DMS153 treated with DMSO at 0.1 percent for 48 hours (cell line): ENCODE results near the gene TRAF4.

ENCODE experiments used
- DNase-seq: peaks from one replicate; lab custom pipeline; 2025; ENCODE audit not compliant: unreplicated experiment; lab: John Stamatoyannopoulos, UW

The TRAF4 gene, protein sequence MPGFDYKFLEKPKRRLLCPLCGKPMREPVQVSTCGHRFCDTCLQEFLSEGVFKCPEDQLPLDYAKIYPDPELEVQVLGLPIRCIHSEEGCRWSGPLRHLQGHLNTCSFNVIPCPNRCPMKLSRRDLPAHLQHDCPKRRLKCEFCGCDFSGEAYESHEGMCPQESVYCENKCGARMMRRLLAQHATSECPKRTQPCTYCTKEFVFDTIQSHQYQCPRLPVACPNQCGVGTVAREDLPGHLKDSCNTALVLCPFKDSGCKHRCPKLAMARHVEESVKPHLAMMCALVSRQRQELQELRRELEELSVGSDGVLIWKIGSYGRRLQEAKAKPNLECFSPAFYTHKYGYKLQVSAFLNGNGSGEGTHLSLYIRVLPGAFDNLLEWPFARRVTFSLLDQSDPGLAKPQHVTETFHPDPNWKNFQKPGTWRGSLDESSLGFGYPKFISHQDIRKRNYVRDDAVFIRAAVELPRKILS

DNA sequence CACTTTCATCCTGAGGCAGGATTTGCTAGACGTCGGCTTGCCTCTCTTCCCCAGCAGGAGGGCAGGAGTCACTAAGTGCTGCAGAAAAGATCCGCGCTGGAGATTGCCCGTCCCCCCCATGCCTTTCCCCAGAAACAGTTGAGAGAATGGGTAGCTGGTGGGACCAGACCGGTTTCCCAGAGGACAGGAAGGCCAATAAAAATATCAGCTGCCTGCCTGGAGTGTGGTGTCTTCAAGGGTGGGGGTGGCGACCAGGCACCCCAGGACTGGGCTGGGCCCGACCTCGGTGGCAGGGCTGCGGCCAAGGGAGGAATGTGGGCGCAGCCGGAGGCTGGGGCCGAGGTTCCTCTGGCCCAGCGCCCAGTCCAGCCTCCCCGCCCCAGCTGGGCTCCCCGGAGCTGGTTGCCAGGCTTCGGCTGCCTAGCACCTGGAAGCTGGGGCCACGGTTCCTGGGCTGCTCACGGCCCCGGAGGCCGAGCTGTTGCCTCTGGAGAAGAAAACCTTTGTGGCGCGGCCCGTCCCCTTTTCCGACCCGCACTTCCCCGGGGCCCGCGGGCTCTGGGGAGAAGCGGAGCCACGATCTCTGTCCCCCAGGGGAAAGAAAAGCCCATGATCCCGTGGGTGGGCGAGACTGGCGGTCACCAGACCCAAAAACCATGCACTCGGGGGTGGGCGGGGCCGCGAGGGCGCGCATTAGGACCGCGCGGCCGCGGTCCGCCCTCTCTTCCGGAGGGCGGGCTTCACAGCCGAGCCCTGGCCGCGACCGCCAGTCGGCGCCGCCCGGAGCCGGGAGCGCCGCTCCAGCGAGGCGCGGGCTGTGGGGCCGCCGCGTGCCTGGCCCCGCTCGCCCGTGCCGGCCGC lies at the start of gene TRAF4:
Gene TRAF4 (plus strand): TSS at position 769 of the 861 bp plus-strand sequence. CDS start 102 bp downstream, outside the sequence.
- DNase-seq = peak; percentile 92

DNA sequence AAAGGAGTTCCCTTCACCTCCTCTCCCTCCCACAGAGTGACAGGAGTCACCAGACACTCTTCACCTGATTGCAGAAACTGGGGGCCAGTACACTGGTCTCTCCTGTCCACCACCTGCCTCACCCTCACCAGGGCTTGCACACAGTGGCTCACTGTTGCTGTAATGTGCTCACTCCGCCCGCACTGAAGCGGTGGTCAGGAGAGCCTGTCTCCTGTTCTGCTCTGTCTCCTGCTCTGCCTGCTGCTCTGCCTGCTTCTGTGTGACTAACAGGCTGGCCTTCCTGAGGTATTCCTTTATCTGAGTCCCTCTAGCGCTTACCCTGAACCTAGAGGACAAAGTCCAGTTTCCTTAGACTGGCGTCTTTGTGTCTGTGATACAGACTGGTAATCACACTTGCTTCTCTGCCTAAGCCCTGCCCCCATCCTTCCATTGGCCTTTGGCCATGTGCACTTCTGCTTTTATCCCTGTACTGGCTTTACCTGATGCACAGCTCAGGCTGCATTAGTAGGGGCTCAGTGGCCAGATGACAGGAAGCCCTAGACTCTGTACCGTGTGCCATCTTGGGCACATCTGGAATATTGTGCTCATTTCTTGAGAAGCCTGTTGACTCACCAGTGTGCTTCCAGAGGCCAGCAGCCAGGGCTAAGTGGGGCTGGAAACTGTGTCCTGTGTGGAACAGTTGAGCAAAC lies 45.4 kb upstream of the TRAF4 start:
- no peak for DNase-seq

DNA sequence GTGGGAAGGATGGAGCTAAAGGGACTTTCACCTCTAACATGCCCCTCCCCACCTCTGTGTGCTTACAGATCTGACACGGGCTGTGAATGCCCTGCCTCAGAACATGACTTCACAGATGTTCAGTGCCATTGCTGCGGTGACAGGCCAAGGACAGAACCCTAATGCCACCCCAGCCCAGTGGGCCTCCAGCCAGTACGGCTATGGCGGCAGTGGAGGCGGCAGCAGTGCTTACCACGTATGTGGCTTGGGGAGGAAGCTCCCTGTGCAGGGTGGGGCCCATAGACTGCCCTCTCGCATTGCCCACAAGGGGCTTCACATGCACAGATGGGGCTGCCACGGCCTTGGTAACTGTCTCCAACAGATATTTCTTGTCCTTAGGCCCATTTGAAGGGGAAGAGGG lies 43.5 kb upstream of the TRAF4 start:
- DNase-seq = no peak

DNA sequence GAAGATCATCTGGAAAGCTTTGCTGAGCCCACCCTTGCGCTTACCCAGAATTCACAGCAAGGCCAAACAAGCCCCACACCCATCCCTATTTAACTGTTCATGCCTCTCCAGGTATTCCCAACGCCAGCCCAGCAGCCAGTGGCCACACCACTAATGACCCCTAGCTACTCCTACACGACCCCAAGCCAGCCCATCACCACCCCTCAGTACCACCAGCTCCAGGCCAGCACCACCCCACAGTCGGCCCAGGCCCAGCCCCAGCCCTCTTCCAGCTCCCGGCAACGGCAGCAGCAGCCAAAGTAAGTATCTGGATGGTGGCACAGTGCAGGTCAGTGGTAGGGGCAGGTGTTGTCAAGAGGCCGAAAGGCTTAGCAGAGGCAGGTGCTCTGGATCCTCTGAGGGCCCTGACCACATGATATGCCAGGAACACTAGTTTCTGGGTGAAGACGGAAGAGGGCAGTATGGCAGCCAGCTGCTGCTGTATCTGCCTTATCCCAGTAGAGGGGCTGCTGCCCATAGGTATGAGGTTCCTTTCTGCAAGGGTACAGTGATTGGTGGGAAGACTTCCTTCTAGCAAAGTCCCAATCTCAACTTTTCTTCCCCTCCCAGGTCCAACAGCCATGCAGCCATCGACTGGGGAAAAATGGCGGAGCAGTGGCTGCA lies 42.9 kb upstream of the TRAF4 start:
- DNase-seq = no peak

DNA sequence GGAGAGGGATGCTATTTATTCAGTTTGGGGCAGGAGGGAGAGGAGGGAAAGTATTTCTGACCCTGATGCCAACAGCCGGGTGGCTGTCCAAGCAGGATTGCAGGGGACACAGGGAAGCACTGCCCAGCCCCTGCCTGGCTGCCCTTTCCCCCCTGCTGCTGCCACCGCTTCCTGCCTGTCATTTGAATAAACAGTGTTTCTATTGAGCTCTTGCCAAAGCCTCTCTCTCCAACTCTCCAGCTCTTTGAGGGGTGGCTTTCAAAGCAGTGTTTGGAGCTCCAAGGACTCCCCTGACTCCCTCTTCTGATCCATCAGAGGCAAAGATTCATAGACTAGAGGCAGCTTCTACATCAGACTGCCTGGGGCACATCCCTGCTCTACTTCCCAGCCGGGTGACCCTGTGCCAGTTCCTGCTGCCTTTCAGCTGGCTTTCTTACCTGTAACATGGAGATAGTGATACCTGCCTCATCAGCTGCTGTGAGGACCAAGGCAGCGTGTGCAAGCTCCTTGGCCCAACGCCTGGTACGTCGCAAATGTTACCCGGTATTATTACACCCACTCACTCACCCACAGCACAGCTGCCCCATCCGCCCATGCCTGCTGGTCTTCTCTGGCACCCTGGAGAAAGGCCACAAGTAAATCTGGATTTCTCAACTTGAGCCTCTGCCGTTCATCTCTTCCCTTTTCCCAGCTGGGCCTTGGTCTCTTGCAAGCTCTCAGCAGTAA lies 41.6 kb upstream of the TRAF4 start:
- DNase-seq = peak; percentile 40

DNA sequence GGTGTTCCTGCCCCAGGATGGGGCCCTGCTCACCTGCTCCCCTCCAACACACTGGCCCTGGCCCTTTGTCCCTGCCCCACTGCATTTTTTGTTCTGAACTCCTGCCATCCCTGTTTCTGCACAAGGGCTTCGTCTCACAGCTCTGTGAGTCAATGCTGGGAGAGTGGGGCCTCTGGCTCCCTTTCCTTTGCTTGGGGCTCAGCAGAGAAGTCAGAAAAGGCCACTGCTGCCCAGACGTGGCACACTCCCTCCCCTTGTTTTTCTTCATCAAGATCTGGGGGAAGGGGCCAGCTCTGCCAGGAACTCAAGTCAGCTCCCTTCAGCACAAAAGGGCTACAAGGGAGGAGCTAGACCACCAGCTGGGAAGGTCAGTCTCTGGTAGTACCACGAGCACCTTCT lies 41.1 kb upstream of the TRAF4 start:
- no peak for DNase-seq

DNA sequence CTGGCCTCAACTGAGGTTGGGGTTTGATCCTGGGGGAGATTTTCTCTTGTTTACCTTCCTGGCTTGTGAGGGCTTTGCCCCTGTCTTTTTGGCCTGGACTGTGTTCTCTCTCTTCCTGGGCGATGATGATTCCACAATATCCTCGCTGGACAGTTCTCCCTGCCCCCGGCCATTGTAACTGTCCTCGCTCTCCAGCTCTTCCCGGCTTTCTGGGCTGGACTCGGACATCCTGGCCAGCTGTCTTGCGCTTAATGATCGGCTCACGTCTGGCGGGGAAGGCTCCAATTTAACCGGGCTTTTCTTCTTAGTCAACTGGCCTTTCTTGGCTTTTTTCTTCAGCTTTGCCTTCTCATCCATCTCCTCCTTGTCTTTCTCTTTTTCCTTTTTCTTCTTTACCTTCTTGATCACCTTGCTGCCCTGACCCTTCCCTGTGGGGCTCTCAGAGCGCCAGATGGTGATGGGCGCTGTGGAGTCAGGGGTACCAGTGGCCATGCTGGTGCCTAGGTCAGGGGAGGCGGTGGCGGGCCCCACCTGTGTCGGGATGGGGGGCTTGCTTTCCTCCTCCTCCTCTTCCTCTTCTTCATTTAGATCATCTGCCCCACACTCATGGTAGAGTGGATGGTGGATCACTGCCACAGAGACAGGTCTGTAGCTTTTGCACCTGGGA lies 40.1 kb upstream of the TRAF4 start:
- no peak for DNase-seq

DNA sequence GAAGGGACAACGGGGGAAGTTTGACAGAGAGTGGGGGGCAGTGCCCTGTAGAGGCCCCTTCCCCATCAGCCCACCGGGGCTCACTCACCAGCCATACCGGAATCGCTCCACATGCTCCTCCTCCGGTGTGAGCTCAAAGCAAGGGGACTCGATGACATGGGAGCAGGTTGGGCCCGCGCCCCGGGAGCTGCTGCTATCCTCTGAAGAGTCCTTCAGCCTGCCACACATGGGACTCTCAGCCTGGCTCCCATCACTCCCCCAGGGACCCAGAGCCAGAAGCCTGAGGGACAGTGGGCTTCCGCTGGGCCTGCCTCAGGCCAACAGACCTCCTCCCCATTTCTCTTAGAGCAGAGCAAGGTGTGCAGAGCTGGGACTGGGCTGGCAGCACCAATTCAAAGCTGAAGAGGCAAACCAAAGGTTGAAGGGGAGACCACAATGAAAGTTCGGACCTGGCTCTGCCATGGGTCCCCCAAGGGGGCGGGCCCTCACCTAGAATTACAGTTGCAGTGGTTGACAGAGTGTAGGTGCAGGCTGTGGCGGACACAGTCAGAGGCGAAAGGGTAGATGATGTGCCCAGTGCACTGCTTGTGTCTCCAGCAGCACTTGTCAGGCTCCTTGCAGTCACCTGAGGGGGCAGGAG lies 39.5 kb upstream of the TRAF4 start:
- DNase-seq = no peak

DNA sequence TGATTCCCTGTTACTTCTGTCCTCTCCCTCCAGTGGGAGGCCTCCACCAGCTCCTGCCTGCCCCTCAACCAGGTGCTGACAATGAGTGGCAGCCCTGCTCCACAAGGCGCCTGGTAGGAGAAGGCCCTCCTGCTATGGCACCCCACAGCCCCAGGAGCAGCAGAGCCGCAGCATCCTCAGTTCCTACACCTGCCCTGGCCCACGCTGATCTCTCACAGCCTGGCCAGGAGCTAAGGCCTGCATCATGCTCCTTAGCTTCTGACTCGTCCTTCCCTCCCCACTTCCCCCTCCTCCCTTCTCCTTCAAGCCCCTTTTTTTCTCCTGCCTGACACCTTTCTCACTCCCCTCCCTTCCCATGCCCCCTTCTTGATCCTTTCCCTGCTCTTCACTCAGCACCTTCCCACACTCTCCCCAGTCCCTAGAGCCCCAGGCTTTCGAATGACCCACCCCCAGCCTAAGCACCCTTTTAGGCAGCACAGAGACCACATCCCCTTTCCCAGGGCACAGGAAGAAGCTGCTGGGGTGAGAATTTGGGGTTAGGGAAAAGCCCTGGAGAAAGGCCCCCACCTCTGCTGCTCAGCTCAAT lies 38.6 kb upstream of the TRAF4 start:
- DNase-seq = no peak

DNA sequence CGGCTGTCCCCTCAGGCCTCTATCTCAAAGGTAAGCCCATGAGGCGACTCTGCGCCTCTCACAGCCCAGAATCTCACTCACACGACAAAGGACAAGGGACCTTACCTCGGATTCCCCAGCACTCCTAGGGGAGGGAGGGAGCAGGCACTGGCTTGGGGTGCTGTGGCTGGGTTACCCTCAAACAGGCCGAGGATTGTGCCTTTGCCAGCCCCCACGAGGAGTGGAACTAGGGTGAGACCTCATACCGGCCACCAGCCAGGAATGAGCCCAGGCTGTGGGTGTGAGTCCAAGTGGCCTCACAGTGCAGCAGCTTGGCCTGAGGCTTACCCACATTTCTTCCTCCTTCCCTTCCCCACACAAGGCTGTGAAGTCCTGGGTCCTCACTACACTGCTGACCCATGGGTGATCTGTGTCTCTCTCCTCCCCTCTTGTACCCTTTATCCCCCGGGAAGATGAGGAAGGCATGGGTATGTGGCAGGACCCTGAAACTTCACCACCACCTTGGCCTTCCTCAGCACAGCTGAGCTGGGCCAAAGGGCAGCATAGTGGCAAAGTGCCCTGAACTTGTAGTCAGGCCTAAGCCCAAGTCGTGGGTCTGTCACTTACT lies 38.0 kb upstream of the TRAF4 start:
- DNase-seq = no peak

DNA sequence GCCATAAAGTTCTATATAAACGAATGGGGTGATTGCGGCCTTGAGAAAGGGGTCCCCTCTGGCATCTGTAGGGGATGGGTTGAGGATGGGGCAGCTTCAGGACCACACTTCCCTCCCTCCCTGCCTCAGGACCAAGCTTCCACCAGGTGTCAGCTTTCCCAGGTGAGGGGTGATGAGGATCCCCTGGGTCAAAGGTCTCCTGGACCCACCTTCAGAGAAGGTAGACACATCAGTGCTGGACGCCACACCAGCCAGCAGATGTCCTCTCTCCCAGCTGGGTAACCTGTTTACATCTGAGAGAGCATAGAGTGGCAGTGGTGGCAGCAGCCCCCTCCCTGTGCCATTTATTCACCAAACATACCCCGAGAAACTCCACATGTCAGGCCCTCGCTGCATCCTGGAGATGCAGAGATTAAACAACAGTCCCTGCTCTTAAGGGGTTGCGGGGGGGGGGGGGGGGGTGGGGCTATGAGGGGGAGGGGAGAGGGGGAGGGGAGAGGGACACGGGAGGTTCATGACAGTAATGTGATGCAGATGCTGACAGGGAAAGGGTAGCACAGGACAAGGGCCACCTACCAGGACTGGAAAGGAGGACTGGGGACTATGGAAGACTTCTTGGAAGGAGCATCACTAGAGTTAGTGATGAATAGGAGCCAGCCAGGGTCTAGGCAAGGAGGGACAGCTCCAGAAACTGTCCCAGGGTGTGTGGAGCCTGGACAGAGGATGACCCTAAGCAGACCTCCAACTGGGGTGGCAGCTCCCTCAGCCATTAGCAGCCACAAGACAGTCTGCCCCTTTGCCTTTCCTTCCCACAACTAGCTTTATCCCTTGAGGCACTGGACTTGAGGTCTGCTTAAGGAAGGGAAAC lies 37.1 kb upstream of the TRAF4 start:
- no peak for DNase-seq

DNA sequence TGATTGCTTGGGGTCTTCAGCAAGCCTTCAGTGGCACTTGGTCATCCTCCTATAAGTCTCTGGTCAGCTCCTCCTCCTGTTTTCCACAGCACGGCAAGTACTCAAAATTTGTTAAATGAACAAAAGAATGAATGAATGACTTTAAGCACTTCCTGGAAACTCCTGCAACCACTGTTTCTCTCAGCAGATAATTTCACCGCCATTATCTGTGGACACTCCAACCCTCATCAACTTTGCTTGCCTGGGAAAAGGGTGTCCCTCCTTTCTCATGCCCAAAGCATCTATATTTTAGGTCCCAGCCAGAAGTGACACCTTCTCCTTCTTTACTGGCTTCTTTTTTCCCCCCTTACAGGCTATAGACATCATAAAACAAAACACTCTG lies 36.5 kb upstream of the TRAF4 start:
- no peak for DNase-seq

DNA sequence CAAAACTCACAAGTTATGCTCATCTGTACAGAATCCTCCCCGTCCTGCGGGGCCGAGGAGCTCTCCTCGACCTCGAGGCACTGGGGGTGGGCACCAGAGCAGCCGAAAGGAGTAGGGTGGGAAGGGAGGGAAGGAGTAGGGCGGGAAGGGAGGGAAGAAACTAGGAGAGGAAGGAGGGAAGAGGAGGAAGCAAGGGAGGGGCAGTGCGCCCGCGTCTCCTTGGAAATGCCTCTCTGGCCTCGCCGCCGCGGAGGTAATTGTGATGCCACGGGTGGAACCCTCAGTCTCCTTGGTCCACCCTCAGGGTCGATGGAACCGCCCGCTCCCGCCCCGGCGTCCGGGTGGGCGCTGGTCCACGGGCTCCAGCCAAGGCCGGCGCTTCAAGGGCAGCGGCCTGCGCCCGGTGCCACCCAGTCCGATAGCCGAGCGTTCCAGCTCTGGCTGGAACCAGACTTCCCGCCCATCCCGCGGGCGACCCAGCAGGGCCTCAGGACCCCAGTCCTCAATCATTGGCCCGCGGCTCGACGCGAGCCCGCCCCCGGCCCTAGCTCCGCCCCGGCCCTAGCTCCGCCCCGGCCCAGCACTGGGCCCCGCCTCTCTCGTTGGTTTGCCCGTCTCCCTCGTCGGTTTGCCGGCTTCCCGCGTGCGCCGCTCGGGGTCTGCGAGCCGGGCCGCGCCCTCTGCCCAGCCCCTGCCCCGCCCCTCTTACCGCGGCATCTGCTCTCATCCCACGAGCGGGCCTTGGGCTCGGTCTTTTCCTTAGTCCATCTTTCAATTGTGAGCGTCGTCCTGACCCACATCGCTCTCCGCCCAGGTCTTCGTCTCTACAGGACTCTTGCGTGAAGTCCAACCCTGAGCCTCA lies 32.7 kb upstream of the TRAF4 start:
- DNase-seq = peak; percentile 90

DNA sequence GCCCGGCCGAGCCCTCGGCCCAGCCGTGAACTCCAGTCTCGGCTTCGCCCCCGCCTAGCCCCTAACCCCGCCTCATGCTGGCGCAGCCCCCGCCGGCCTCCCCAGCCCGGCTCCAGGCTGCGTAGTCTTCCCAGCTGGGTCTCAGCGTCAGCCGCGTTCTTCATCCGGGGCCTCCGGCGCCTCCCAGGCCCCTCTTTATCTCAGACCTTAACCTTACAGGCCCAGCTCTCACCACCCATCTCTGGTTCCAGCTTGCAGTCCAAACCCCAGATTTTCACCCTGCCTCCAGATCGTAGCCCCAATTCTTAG lies 32.1 kb upstream of the TRAF4 start, which contains the start of gene PROCA1:
Gene PROCA1 (minus strand): TSS at position 166 of the 309 bp plus-strand sequence. CDS start 228 bp downstream, outside the sequence.
- DNase-seq = peak; percentile 42

DNA sequence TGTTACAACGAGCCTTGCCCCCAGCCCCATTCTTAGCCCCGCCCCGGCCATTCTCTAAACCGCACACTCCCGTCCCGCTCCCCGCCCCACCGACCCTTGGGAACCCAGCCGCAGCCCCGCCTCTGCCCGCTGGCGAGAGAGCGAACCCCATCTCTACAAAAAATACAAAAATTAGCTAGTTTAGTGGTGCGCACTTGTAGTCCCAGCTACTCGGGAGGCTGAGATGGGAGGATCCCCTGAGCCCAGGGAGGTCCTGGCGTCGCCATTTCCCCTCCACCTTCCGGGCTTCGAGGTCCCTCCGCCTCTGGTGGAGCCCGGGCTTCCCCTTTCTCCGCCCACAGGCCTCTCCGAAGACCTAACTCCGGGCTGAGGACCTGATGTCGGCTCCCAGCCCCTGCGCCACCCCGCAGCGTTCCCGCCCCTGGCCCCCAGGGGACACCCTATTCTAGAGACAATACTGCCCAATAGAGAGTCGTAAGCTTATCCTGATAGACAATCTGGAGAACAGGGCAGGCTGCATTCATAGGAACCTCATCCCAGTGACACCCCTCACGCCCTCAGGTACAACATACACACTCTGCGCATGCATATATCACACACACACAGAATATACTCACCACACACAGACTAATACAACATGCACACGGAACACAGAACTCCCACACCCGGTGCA lies 31.6 kb upstream of the TRAF4 start:
- peak; percentile 65 for DNase-seq
